Mesenchymal stem cell (in vitro differentiated cells and primary cell): Measurements from ENCODE around the gene MCF2.

ENCODE experiments used
- DNase-seq: peaks from one replicate; pipeline ENCODE4 v3.0.0-alpha.2; 2013
- H2AFZ ChIP-seq: one replicate; pipeline ENCODE4 v1.6.1; 2013; ENCODE audit warnings: low read depth, mild to moderate bottlenecking, control low read depth, inconsistent platforms, low read length, moderate library complexity
- H2AK5ac ChIP-seq: 2 replicates; pipeline ENCODE4 v1.6.1; 2013; ENCODE audit warnings: low read length, moderate library complexity, mild to moderate bottlenecking, inconsistent platforms; ENCODE audit not compliant: severe bottlenecking
- H2BK120ac ChIP-seq: one replicate; pipeline ENCODE4 v1.6.1; 2013; ENCODE audit warnings: low read depth, mild to moderate bottlenecking, inconsistent platforms, low read length, moderate library complexity
- H2BK12ac ChIP-seq, 2 experiments: one replicate each; pipeline ENCODE4 v1.6.1; 2013; ENCODE audit warnings: inconsistent platforms in 2 of 2, low read length in 2 of 2, mild to moderate bottlenecking in 2 of 2, moderate library complexity in 2 of 2, control low read depth in 1 of 2
- H2BK15ac ChIP-seq: one replicate; pipeline ENCODE4 v1.6.1; 2013; ENCODE audit warnings: mild to moderate bottlenecking, low read depth, inconsistent platforms; ENCODE audit not compliant: poor library complexity, severe bottlenecking
- H2BK5ac ChIP-seq: 2 replicates; pipeline ENCODE4 v1.6.1; 2013; ENCODE audit warnings: low read depth, mild to moderate bottlenecking, low read length, control low read depth, inconsistent platforms; ENCODE audit not compliant: poor library complexity, severe bottlenecking
- H3K14ac ChIP-seq, 2 experiments: one replicate each; pipeline ENCODE4 v1.6.1; 2013; ENCODE audit warnings: inconsistent platforms in 2 of 2, low read length in 2 of 2, control low read depth in 1 of 2, mild to moderate bottlenecking in 1 of 2, moderate library complexity in 1 of 2
- H3K18ac ChIP-seq, 2 experiments: one replicate each; pipeline ENCODE4 v1.6.1; 2013; ENCODE audit warnings: inconsistent platforms in 2 of 2, low read length in 2 of 2, control low read depth in 1 of 2, low read depth in 1 of 2, mild to moderate bottlenecking in 1 of 2
- H3K23ac ChIP-seq, 2 experiments: one replicate each; pipeline ENCODE4 v1.6.1; 2013; ENCODE audit warnings: inconsistent platforms in 2 of 2, low read length in 2 of 2, mild to moderate bottlenecking in 2 of 2, moderate library complexity in 2 of 2, control low read depth in 1 of 2
- H3K27ac ChIP-seq: 2 replicates; pipeline ENCODE4 v1.5.1; 2013; ENCODE audit warnings: mild to moderate bottlenecking, moderate library complexity, low read length, control low read depth, inconsistent platforms; ENCODE audit not compliant: poor library complexity, severe bottlenecking
- H3K27me3 ChIP-seq, 2 experiments: 2 replicates each; pipeline versions ENCODE4 v1.6.1 to v1.7.0; 2013; ENCODE audit warnings: low read length in 2 of 2, mild to moderate bottlenecking in 2 of 2, moderate library complexity in 2 of 2, control low read depth in 1 of 2, inconsistent platforms in 1 of 2; ENCODE audit not compliant: control insufficient read depth in 1 of 2, insufficient read depth in 1 of 2
- H3K36me3 ChIP-seq, 2 experiments: 2 replicates each; pipeline versions ENCODE4 v1.6.1 to v1.7.0; 2013; ENCODE audit warnings: low read length in 2 of 2, control low read depth in 1 of 2, inconsistent platforms in 1 of 2, low read depth in 1 of 2, mild to moderate bottlenecking in 1 of 2; ENCODE audit not compliant: insufficient read depth in 2 of 2, control insufficient read depth in 1 of 2
- H3K4ac ChIP-seq, 2 experiments: one replicate each; pipeline ENCODE4 v1.6.1; 2013; ENCODE audit warnings: inconsistent platforms in 2 of 2, low read length in 2 of 2, mild to moderate bottlenecking in 2 of 2, moderate library complexity in 2 of 2, control low read depth in 1 of 2, low read depth in 1 of 2
- H3K4me1 ChIP-seq: 2 replicates; pipeline ENCODE4 v1.6.1; 2013; ENCODE audit warnings: low read depth, low read length, control low read depth; ENCODE audit not compliant: control insufficient read depth, insufficient read depth
- H3K4me2 ChIP-seq: 2 replicates; pipeline ENCODE4 v1.6.1; 2013; ENCODE audit warnings: low read length, mild to moderate bottlenecking, inconsistent platforms; ENCODE audit not compliant: poor library complexity, severe bottlenecking
- H3K4me3 ChIP-seq, 2 experiments: 2 replicates each; pipeline versions ENCODE4 v1.5.1 to v1.7.0; 2013; ENCODE audit warnings: low read length in 2 of 2, mild to moderate bottlenecking in 2 of 2, control low read depth in 1 of 2, low read depth in 1 of 2; ENCODE audit not compliant: insufficient read depth in 1 of 2
- H3K79me1 ChIP-seq: replicated peaks from 2 replicates; pipeline ENCODE4 v1.6.1; 2013; ENCODE audit warnings: mild to moderate bottlenecking, control low read depth, low read length, inconsistent platforms; ENCODE audit not compliant: poor library complexity, severe bottlenecking
- H3K9ac ChIP-seq: 2 replicates; pipeline ENCODE4 v1.7.0; 2013; ENCODE audit warnings: mild to moderate bottlenecking, low read length, moderate library complexity
- H3K9me3 ChIP-seq: 2 replicates; pipeline ENCODE4 v1.7.0; 2013; ENCODE audit warnings: mild to moderate bottlenecking, low read length; ENCODE audit not compliant: control insufficient read depth
- H4K8ac ChIP-seq: one replicate; pipeline ENCODE4 v1.6.1; 2013; ENCODE audit warnings: inconsistent platforms, mild to moderate bottlenecking, low read length, moderate library complexity
- H4K91ac ChIP-seq: one replicate; pipeline ENCODE4 v1.6.1; 2013; ENCODE audit warnings: mild to moderate bottlenecking, low read length, inconsistent platforms
- WGBS: methylation state at CpG from one replicate; pipeline ENCODE4 v1.1.7; 2013; ENCODE audit warnings: mixed read lengths; 5-methylcytosine and 5-hydroxymethylcytosine counted together

Gene MCF2

DNA sequence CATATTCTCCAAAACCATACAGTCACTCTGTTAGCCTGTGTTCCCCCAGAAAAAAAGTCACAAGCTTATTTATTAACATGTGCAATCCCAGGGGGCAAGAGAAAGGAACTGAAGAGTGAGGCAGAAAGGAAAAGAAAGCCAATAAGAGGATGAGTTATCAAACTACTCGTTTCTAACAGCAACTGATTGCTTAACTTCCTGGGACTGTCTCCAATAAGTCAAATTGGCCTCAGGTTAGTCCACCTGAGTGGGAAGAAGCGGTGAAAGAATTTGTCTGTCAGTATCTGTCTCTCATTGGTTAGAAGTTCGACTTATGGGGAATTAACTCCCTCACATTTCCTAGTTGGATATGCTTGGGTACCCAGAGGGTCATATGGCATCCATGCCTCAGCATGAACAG lies 163.4 kb downstream of the MCF2 start:
- Histone ChIP-seq H3K18ac (no peak overlapping the region), H3K9me3 (no peaks in the 10 kb centered on the region), H2BK120ac (no peak overlapping the region), H3K4me1 (no peaks in the 10 kb centered on the region), H3K4me2 (no peak overlapping the region), H4K91ac (no peak overlapping the region), H3K27ac (no peak overlapping the region), H3K27me3 (no peaks in the 10 kb centered on the region), H2AFZ (no peak overlapping the region), H3K9ac (no peak overlapping the region), H3K4ac (no peak overlapping the region), H3K14ac (no peak overlapping the region), H2BK12ac (no peak overlapping the region), H3K23ac (no peak overlapping the region), H2BK5ac (no peak overlapping the region), H2BK15ac (no peak overlapping the region), H4K8ac (no peak overlapping the region), H3K4me3 (no peak overlapping the region), H3K36me3 (no peaks in the 10 kb centered on the region), H3K79me1 (no peaks in the 10 kb centered on the region), H2AK5ac (no peak overlapping the region)
- WGBS, result 50% methylated on average over 1 of the region's 3 CpGs
- no peak for DNase-seq

- Histone ChIP-seq H3K4me1 (no peaks in the 10 kb centered on the region), H2AFZ (no peak overlapping the region), H3K9ac (no peak overlapping the region), H2BK120ac (no peak overlapping the region), H4K8ac (no peak overlapping the region), H2BK5ac (no peak overlapping the region), H3K79me1 (no peaks in the 10 kb centered on the region), H3K14ac (no peak overlapping the region), H4K91ac (no peak overlapping the region), H3K9me3 (no peaks in the 10 kb centered on the region), H2AK5ac (no peak overlapping the region), H3K23ac (no peak overlapping the region), H3K18ac (no peak overlapping the region), H3K4me3 (no peak overlapping the region), H3K4me2 (no peak overlapping the region), H3K36me3 (no peaks in the 10 kb centered on the region), H2BK15ac (no peak overlapping the region), H3K27ac (no peak overlapping the region), H3K27me3 (no peaks in the 10 kb centered on the region), H2BK12ac (no peak overlapping the region), H3K4ac (no peak overlapping the region)
- no CpG with 5 or more reads among the region's 4 CpGs for WGBS
- DNase-seq, result no peak
Measured at GRCh38 chrX:139543920-139544319, 164.0 kb downstream of the MCF2 start.

- H3K27me3 ChIP-seq, result no peaks in the 10 kb centered on the region
- H3K18ac ChIP-seq, result no peak overlapping the region
- no peak overlapping the region for H2AK5ac ChIP-seq
- H2BK120ac ChIP-seq, result no peak overlapping the region
- no peak overlapping the region for H3K4me3 ChIP-seq
- no peak overlapping the region for H3K9ac ChIP-seq
- H3K79me1 ChIP-seq, result no peaks in the 10 kb centered on the region
- H2BK5ac ChIP-seq, result no peak overlapping the region
- H3K4me2 ChIP-seq, result no peak overlapping the region
- no peak overlapping the region for H3K27ac ChIP-seq
- H4K91ac ChIP-seq, result no peak overlapping the region
- no peak overlapping the region for H3K14ac ChIP-seq
- no peaks in the 10 kb centered on the region for H3K9me3 ChIP-seq
- H3K4ac ChIP-seq, result no peak overlapping the region
- 59% methylated on average over 1 of the region's 1 CpG for WGBS
- no peak overlapping the region for H4K8ac ChIP-seq
- H2BK15ac ChIP-seq, result no peak overlapping the region
- H3K23ac ChIP-seq, result no peak overlapping the region
- no peak overlapping the region for H2BK12ac ChIP-seq
- no peaks in the 10 kb centered on the region for H3K4me1 ChIP-seq
- no peak overlapping the region for H2AFZ ChIP-seq
- DNase-seq, result no peak
- H3K36me3 ChIP-seq, result no peaks in the 10 kb centered on the region
Measured at GRCh38 chrX:139542652-139543051, 165.3 kb downstream of the MCF2 start.

DNA sequence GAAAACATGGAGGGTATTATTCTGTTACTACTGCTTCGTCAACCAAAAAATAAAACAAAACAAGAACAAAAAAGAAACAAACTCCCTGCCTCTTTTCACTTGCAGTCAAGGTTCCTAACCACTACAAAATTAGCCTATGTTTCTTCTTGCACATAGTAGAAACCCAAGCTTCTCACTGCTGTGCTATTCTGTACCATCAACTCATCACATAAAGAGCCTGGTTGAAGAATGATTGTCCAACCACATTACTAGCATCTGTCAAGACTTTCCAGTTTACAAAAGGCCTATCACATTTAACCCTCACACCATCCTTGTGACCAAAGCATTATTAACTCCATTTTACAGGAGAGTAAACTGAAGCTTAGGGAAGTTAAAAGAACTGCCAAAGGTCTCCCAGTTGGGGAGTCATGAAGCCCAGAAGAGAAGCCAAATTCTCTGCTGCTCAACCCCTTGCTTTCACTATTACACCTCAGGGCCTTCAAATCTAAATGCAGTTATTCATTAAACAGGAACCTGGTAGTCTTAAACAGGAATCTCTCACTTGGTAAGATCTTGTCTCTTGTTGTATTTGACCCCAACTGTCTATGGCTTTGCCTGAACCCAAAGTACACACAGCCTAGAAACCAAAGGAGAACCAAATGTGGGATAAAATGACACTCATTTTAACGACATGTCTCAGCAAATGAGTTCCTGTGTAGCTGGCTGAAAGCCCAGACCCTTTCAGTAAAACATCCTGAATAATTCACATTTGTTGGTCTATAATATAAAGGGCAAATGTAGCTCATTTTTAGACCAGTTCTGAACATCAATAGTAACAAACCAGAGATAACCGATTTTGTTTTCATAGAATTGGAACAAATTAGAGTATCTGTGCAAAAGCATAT lies 168.8 kb downstream of the MCF2 start:
- H3K18ac ChIP-seq, result no peak overlapping the region
- H2AFZ ChIP-seq, result no peak overlapping the region
- no peak overlapping the region for H3K4me3 ChIP-seq
- no peak overlapping the region for H4K8ac ChIP-seq
- H3K23ac ChIP-seq, result no peak overlapping the region
- no peak for DNase-seq
- no peaks in the 10 kb centered on the region for H3K4me1 ChIP-seq
- no peak overlapping the region for H3K4me2 ChIP-seq
- no peaks in the 10 kb centered on the region for H3K79me1 ChIP-seq
- H3K27me3 ChIP-seq, result no peaks in the 10 kb centered on the region
- no peak overlapping the region for H3K14ac ChIP-seq
- H3K36me3 ChIP-seq, result no peaks in the 10 kb centered on the region
- H2AK5ac ChIP-seq, result no peak overlapping the region
- H3K27ac ChIP-seq, result no peak overlapping the region
- no peak overlapping the region for H2BK5ac ChIP-seq
- H3K9me3 ChIP-seq, result no peaks in the 10 kb centered on the region
- WGBS, result 68% methylated on average over 3 of the region's 3 CpGs
- no peak overlapping the region for H2BK15ac ChIP-seq
- no peak overlapping the region for H3K9ac ChIP-seq
- H3K4ac ChIP-seq, result no peak overlapping the region
- H2BK120ac ChIP-seq, result no peak overlapping the region
- H4K91ac ChIP-seq, result no peak overlapping the region
- H2BK12ac ChIP-seq, result no peak overlapping the region
